Measurements from ENCODE around the gene CCNB1IP1.

Gene CCNB1IP1

DNA sequence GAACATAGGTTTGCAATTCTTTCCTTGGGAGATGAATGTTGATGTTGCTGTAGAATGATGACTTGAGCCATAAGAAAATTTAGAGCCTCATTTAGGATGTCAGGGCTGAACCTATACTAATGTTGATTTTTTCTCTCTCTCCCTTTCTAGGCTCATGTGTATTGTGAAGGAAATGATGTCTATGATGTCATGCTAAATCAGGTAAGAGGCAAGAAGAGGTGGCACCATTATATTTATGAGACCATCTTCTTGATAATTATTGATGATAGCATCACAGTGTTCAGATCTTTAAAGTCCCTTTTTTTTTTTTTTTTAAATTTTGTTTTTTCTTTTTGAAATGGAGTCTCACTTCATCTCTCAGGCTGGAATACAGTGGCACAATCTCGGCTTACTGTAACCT lies 13.6 kb upstream of the CCNB1IP1 start:
- TF ChIP-seq, protein P1, sequence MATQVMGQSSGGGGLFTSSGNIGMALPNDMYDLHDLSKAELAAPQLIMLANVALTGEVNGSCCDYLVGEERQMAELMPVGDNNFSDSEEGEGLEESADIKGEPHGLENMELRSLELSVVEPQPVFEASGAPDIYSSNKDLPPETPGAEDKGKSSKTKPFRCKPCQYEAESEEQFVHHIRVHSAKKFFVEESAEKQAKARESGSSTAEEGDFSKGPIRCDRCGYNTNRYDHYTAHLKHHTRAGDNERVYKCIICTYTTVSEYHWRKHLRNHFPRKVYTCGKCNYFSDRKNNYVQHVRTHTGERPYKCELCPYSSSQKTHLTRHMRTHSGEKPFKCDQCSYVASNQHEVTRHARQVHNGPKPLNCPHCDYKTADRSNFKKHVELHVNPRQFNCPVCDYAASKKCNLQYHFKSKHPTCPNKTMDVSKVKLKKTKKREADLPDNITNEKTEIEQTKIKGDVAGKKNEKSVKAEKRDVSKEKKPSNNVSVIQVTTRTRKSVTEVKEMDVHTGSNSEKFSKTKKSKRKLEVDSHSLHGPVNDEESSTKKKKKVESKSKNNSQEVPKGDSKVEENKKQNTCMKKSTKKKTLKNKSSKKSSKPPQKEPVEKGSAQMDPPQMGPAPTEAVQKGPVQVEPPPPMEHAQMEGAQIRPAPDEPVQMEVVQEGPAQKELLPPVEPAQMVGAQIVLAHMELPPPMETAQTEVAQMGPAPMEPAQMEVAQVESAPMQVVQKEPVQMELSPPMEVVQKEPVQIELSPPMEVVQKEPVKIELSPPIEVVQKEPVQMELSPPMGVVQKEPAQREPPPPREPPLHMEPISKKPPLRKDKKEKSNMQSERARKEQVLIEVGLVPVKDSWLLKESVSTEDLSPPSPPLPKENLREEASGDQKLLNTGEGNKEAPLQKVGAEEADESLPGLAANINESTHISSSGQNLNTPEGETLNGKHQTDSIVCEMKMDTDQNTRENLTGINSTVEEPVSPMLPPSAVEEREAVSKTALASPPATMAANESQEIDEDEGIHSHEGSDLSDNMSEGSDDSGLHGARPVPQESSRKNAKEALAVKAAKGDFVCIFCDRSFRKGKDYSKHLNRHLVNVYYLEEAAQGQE (IDR thresholded peaks at IDR 0.05; ENCODE audit: insufficient read depth in 1 of 2, low read depth in 2 of 2, low read length in 2 of 2): no peak
- no peak for TF ChIP-seq POLR2AphosphoS5 (IDR thresholded peaks at IDR 0.05; ENCODE audit: low read depth, low read length)
- TF ChIP-seq FOXP2 (optimal IDR thresholded peaks at IDR 0.05; ENCODE audit: borderline replicate concordance, extremely low read depth, extremely low read length, insufficient read depth): no peak
- TF ChIP-seq SIN3A (IDR thresholded peaks at IDR 0.05; ENCODE audit: borderline replicate concordance, insufficient read depth, low read length): no peak
- TF ChIP-seq TAF1 (IDR thresholded peaks at IDR 0.05; ENCODE audit: borderline replicate concordance, insufficient read depth, low read length): no peak

DNA sequence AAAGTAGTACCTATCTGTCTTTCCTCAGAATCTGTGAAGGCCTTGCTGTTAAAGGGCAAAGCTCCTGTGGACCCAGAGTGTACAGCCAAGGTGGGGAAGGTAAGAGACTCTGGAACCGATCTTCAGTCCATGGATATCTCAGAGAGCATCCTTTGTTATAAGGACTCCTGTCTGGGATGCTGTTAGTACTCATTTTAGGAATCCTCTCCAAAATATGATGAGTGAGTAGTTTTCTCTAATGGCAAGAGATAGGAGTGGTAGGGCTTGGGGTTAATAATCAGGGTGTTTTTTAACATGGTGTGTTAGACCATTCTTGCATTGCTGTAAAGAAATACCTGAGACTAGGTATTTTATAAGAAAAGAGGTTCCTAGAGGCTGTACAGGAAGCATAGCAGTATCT lies 12.3 kb upstream of the CCNB1IP1 start:
- no peak for TF ChIP-seq TAF1 (IDR thresholded peaks at IDR 0.05; ENCODE audit: borderline replicate concordance, insufficient read depth, low read length)
- no peak for TF ChIP-seq POLR2AphosphoS5 (IDR thresholded peaks at IDR 0.05; ENCODE audit: low read depth, low read length)
- no peak for TF ChIP-seq SIN3A (IDR thresholded peaks at IDR 0.05; ENCODE audit: borderline replicate concordance, insufficient read depth, low read length)
- no peak for TF ChIP-seq FOXP2 (optimal IDR thresholded peaks at IDR 0.05; ENCODE audit: borderline replicate concordance, extremely low read depth, extremely low read length, insufficient read depth)
- TF ChIP-seq, protein P1 (IDR thresholded peaks at IDR 0.05; ENCODE audit: insufficient read depth in 1 of 2, low read depth in 2 of 2, low read length in 2 of 2): no peak

DNA sequence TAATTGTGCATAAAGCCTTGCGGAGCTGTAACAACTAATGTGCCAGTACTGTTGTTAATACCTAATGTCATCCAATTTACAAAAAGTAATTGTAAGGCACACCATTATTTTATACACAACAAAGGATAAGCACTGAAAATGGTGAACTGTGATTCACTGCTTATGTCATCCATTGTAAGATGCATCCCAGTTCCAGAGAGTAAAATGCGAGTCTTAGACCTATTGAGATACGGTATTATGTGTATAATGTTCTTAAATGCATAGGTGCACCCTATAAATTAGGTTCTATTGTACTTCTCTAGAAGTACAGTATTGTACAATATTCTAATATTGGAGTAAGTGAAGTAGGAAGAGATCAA lies 10.8 kb upstream of the CCNB1IP1 start:
- TF ChIP-seq SIN3A (IDR thresholded peaks at IDR 0.05; ENCODE audit: borderline replicate concordance, insufficient read depth, low read length): no peak
- TF ChIP-seq POLR2AphosphoS5 (IDR thresholded peaks at IDR 0.05; ENCODE audit: low read depth, low read length): no peak
- no peak for TF ChIP-seq TAF1 (IDR thresholded peaks at IDR 0.05; ENCODE audit: borderline replicate concordance, insufficient read depth, low read length)
- TF ChIP-seq FOXP2 (optimal IDR thresholded peaks at IDR 0.05; ENCODE audit: borderline replicate concordance, extremely low read depth, extremely low read length, insufficient read depth): no peak

DNA sequence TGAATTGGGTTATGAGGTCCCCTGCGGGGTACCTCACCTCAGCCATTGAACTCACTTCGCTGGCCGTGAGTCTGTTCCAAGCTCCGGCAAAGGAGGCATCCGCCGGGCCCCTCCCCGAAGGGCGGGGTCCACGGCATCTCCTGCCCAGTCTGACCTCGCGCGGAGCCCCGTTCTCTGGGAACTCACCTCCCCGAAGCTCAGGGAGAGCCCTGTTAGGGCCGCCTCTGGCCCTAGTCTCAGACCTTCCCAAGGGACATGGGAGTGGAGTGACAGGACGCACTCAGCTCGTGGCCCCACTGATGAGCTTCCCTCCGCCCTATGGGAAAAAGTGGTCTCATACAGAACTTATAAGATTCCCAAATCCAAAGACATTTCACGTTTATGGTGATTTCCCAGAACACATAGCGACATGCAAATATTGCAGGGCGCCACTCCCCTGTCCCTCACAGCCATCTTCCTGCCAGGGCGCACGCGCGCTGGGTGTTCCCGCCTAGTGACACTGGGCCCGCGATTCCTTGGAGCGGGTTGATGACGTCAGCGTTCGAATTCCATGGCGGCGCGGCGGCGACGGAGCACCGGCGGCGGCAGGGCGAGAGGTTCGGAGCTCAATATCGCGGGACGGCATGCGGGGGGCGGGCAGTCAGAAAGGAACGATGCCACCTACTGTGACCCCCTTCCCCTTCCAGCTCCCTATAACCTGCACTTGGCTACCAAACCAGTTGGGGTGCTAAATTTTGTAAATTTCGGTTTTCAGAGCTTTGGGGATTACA lies 10.2 kb upstream of the CCNB1IP1 start, which contains the start of gene PARP2:
Gene PARP2 (plus strand): TSS at position 544 of the 770 bp plus-strand sequence. CDS start 7 bp downstream, at position 551.
- peak; percentile 70; the same call in 1 of the 2 replicates for TF ChIP-seq TAF1 (IDR thresholded peaks at IDR 0.05; ENCODE audit: borderline replicate concordance, insufficient read depth, low read length)
- TF ChIP-seq, protein P1 (IDR thresholded peaks at IDR 0.05; ENCODE audit: insufficient read depth in 1 of 2, low read depth in 2 of 2, low read length in 2 of 2): peak in 1 of 2 experiments; percentile 22; a peak in 1 of 4 replicates
- 0 out of 2 replicates have a peak, but pooled peaks have one; percentile 46 for TF ChIP-seq SIN3A (IDR thresholded peaks at IDR 0.05; ENCODE audit: borderline replicate concordance, insufficient read depth, low read length)
- TF ChIP-seq FOXP2 (optimal IDR thresholded peaks at IDR 0.05; ENCODE audit: borderline replicate concordance, extremely low read depth, extremely low read length, insufficient read depth): peak; percentile 10
- TF ChIP-seq POLR2AphosphoS5 (IDR thresholded peaks at IDR 0.05; ENCODE audit: low read depth, low read length): peak; percentile 78

DNA sequence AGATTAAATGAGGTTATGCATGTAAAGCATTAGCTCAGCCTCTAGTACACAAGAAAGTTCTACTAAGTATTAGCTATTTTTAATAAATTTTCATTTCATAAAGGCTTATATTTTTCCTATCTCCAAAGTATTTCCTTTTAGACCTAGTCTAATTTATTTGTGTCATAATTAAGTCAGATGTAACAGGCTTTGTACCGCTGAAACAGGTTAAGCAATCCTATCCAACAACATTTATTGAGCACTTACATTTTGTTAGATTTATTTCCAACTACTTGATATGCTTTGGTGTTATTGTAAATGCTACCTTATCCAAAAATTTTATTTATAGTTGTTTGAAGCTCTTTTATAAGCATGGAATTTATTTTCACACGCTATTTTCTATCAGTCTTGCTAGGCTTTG lies 8.6 kb upstream of the CCNB1IP1 start:
- TF ChIP-seq POLR2AphosphoS5 (IDR thresholded peaks at IDR 0.05; ENCODE audit: low read depth, low read length): no peak

DNA sequence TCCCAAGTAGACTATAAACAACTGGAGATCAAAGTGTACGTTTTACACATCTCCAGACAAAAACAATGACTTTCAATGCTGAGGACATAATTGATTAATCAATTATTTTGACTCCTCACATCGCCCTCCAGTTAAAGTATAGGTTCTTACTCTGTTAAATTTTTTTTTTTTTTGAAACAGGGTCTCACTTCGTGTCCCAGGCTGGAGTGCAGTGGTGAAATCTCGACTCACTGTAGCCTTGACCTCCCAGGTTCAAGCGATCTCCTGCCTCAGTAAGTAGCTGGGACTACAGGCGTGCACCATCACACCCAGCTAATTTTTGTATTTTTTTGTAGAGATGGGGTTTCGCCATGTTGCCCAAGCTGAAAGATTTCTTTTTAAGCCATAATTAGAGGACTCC lies 938 bp upstream of the CCNB1IP1 start:
- TF ChIP-seq FOXP2 (optimal IDR thresholded peaks at IDR 0.05; ENCODE audit: borderline replicate concordance, extremely low read depth, extremely low read length, insufficient read depth): no peak
- TF ChIP-seq, protein P1 (IDR thresholded peaks at IDR 0.05; ENCODE audit: insufficient read depth in 1 of 2, low read depth in 2 of 2, low read length in 2 of 2): no peak
- no peak for TF ChIP-seq POLR2AphosphoS5 (IDR thresholded peaks at IDR 0.05; ENCODE audit: low read depth, low read length)
- no peak for TF ChIP-seq TAF1 (IDR thresholded peaks at IDR 0.05; ENCODE audit: borderline replicate concordance, insufficient read depth, low read length)
- no peak for TF ChIP-seq SIN3A (IDR thresholded peaks at IDR 0.05; ENCODE audit: borderline replicate concordance, insufficient read depth, low read length)

All from PFSK-1 (cell line).